Cerebellar cortex (tissue), 1 donor: ENCODE measurements around the gene PTPRN2.
"Not testable (repeated sequence)": the region's sequence is repeated elsewhere in the genome, so short reads cannot be mapped to it uniquely, and the experiment has no call there.

ENCODE experiments used
- DNase-seq: peaks from one replicate; pipeline ENCODE4 v3.0.0-alpha.2; 2015; ENCODE audit warnings: low spot score

PTPRN2 gene

GRCh38 chr7:157751406-157751805 is 836.2 kb downstream of the PTPRN2 start:
- no peak for DNase-seq

- no peak for DNase-seq
These were observed 837.3 kb downstream of the PTPRN2 start for GRCh38 chr7:157750291-157750690.

DNA sequence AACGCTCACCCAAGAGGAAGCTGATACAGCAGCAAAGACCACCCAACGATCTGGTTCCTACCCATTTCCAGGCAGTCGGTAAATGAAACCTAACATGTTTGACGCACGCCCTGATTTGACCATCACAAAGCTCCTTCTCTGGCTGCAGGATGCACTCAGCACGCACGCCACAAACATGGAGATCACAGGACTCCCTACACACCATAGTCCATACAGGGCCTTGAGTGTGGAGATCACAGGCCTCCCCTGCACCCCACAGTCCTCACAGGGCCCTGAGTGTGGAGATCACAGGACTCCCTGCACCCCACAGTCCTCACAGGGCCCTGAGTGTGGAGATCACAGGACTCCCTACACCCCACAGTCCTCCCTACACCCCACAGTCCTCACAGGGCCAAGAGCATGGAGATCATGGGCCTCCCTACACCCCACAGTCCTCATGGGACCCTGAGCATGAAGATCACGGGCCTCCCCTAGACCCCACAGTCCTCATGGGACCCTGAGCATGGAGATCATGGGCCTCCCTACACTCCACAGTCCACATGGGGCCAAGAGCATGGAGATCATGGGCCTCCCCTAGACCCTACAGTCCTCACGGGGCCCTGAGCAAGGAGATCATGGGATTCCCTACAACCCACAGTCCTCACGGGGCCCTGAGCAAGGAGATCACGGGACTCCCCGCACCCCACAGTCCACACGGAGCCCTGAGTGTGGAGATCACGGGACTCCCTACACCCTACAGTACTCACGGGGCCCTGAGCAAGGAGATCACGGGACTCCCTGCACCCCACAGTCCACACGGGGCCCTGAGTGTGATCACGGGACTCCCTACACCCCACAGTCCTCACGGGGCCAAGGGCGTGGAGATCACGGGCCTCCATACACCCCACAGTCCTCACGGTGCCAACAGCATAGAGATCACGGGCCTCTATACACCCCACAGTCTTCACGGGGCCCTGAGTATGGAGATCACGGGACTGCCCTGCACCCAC is 841.6 kb downstream of the PTPRN2 start:
- DNase-seq, result no peak

DNA sequence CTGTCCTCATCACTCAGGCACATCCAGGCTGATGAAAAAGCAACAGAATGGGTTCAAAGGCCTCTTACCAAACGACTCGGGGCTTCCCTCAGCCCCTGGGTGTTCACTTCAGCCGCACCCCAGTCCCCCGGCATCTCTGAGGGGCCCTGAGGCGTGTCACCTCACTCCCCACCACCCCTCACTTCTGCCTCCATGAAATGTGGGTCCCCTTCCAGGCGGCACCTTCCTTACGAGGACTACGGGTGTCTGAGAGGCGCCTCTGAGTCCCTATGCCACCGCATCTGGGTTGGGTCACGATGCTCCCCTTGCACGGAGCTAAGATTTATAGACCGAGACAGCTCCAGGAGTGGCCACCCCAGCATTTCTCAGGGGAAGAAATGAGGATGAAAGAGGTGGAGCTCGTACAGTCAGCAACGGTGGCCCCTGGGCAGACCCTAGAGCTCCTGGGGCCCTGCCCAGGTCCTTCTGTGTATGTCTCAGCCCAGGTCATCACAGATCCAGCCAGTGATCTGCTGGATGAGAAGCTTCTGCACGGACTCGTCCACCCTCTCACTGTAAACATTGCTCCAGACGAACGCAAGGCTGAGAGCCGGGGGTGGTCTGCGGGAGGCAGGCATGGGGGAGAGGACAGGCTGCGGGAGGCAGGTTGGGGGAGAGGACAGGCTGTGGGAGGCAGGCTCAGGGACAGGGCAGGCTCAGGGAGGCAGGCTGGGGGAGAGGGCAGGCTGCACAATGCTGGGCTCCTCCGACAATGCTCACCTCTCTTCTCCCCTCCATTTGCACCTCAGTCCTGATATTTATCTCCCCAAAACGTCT is 842.6 kb downstream of the PTPRN2 start:
- DNase-seq, result no peak

- peak; percentile 5 for DNase-seq
These were observed 843.7 kb downstream of the PTPRN2 start for GRCh38 chr7:157743781-157744525.

DNA sequence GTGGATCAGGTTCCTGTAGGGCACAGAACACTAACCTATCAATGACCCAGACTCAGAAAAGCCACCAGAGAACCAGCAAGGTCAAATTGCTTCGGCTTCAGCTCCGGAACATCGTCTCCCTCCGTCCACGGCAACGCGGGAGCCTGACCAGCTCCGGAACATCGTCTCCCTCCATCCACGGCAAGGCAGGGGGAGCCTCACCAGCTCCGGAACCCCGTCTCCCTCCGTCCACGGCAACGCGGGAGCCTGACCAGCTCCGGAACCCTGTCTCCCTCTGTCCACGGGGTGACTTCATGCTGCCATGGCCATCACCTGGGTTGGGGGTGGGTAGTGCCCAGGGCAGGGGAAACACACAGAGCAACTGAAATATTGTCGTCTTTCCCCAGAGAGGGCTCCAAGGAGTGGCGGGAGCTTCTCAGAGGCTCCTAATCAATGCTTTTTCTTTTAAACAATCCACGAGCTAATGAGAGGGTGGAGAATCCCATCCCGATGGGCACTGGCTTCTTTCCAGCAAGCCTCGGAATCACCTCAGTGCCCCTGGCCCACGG is 847.3 kb downstream of the PTPRN2 start:
- no peak for DNase-seq

GRCh38 chr7:157739650-157740049 is 848.0 kb downstream of the PTPRN2 start:
- no peak for DNase-seq

GRCh38 chr7:157739031-157739430 is 848.6 kb downstream of the PTPRN2 start:
- no peak for DNase-seq

DNA sequence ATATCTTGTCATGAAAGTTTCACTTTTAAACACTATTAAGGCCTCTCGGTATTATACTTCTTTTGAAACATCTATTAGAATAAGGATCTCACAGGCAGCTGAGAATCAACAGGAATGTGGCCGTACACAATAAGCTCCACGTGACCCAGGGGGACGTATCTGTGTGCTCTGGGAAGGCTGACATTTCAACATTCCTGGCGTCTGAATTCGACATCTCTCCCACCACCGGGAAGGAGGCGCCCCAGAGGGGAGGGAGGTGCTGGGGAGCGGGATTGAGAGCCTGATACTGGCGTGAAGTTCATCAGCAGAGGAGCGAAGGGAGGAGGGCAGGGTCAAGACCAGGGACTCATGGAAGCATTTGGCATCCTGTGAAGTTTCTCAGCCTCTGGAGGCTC is 849.6 kb downstream of the PTPRN2 start:
- no peak for DNase-seq

GRCh38 chr7:157737151-157738065 is 850.2 kb downstream of the PTPRN2 start:
- no peak for DNase-seq

- DNase-seq, result no peak
These were observed 851.3 kb downstream of the PTPRN2 start for GRCh38 chr7:157736341-157736740.

- no peak for DNase-seq
These were observed 851.8 kb downstream of the PTPRN2 start for GRCh38 chr7:157735826-157736225.

DNA sequence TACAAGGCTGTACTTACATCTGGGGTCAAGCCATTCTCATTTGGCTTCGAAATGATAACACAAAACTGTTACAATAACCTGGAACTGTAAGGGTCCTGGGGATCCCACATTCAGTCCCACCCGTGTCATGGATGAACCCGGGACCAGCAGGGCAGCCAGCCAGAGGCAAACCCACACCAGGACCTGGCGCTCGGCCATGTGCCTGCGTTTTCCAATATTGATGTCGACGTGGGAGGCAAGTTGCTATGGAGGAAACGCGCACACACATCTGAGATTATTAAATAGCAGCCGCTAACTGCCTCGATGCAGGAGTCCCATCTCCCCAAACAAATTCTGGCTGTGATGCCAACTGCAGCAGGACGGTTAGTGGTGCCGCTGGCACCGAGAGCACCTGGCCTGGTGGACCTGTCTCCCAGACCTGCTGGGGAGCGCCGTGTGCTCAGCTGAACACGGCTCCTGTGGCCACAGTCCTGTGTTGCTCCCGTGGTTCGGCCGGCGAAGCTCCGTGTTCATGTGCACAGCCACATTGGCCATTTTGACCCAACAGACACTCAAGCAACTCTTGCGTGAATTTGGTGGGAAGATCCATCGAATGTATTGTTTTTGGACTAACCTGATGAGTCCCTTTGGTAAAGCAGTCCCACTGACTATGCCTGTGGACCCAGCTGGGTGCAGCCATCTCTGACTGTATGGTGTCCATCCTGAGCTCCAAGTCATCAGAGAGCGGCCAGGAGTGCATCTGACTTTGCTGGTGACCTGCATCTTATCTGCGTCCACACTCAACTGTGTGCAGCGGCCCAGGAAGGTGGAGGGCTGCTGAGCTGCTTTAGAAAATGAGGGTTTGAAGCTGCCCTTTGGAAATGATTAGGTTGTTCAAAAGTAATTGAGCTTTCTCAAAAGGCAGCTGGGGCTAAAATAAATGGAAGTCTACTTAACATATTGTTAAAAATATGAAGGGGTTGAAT is 852.7 kb downstream of the PTPRN2 start:
- no peak for DNase-seq

GRCh38 chr7:157733760-157734395 is 853.7 kb downstream of the PTPRN2 start:
- not testable (repeated sequence) for DNase-seq

GRCh38 chr7:157731126-157731525 is 856.5 kb downstream of the PTPRN2 start:
- DNase-seq, result no peak

- no peak for DNase-seq
These were observed 857.0 kb downstream of the PTPRN2 start for GRCh38 chr7:157730614-157731013.

DNA sequence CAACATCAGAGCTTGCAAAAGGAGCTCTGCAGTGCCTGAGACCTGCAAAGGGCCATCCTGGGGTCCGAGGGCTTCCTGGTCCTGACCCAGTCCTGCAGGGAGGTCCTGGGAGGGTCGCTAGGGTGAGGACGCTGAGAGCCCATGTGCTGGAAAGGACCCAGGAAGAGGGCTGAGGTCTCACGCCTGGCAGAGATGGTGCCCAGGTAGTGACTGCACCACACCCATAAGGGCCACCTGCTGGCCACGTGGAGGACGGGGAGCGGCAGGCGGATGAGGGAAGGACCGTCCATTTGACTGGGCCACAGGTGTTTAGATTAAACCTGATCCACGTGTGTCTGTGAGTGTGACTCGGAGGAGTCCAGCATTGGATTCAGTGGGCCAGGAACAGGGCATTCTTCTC is 858.1 kb downstream of the PTPRN2 start:
- no peak for DNase-seq

DNA sequence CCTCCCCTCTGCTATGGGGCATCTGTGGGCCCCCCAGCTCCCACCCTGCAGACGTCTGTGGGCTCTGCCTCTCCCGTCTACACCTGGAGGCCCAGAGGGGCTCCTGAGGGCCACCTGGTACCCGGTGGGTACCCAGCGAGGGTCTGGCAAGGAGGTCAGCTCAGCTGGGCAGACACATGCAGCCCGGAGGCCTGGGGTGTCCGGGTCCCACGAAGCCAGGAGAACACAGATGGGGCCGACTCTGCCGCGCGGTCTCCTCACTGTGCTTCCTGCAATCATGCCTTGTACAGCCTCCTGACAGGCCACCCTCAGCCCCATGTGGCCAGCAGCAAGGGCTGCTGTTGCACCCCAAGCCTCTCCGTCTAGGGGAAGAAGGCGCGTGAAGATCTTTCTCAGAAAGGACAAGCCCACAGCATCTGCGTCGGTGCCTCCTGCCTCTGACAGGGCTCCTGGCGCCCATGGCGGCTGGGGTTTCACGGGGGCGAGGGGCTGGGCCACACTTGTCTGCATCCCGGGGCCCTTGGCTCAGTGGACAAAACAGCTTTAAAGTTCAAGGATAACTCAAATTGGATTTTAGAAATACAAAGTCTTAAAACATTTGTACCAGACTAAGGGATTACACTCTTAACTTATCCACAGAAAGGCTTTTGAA is 859.5 kb downstream of the PTPRN2 start:
- DNase-seq, result no peak

GRCh38 chr7:157726764-157727163 is 860.9 kb downstream of the PTPRN2 start:
- no peak for DNase-seq
